Measurements from ENCODE around the gene PRDM15.

GRCh38 chr21:41809891-41810596, 69.1 kb downstream of the PRDM15 start:
- no peak for TF ChIP-seq CTCF (IDR thresholded peaks at IDR 0.05 in 8 of 11, conservative IDR thresholded peaks at IDR 0.05 in 3 of 11)
- TF ChIP-seq POLR2A (IDR thresholded peaks at IDR 0.05): no peak
- no peak for TF ChIP-seq POLR2AphosphoS5 (IDR thresholded peaks at IDR 0.05)
